ENCODE measurements around the gene ALPG.

GRCh38 chr2:232376260-232376659, 30.4 kb upstream of the ALPG start:
- TF ChIP-seq, protein P1, sequence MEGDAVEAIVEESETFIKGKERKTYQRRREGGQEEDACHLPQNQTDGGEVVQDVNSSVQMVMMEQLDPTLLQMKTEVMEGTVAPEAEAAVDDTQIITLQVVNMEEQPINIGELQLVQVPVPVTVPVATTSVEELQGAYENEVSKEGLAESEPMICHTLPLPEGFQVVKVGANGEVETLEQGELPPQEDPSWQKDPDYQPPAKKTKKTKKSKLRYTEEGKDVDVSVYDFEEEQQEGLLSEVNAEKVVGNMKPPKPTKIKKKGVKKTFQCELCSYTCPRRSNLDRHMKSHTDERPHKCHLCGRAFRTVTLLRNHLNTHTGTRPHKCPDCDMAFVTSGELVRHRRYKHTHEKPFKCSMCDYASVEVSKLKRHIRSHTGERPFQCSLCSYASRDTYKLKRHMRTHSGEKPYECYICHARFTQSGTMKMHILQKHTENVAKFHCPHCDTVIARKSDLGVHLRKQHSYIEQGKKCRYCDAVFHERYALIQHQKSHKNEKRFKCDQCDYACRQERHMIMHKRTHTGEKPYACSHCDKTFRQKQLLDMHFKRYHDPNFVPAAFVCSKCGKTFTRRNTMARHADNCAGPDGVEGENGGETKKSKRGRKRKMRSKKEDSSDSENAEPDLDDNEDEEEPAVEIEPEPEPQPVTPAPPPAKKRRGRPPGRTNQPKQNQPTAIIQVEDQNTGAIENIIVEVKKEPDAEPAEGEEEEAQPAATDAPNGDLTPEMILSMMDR (IDR thresholded peaks at IDR 0.05), result no peak
- no peak for TF ChIP-seq EZH2 (IDR thresholded peaks at IDR 0.05)
